OCI-LY7 (cell line): ENCODE data around the gene KLF13. TPM values are rescaled to one million over a fixed set of nuclear protein-coding genes. Genes with fewer than 3 reads are reported as not detected.

ENCODE experiments used
- BruUV-seq: library from RNA; stranded (reverse); fragments of 400-500 nt; replicated peaks from 2 replicates; lab custom pipeline; 2021; lab: Mats Ljungman, UMichigan
- CTCF ChIA-PET: fragments of 300-600 bp; sonication (Branson Sonifier 250); formaldehyde crosslinking; loops from one replicate; lab custom pipeline; 2022; ENCODE audit warnings: antibody characterized with exemption; ENCODE audit not compliant: unreplicated experiment; lab: Charles Lee
- POLR2A ChIA-PET: fragments of 300-600 bp; sonication (Branson Sonifier 250); formaldehyde crosslinking; loops from one replicate; lab custom pipeline; 2022; ENCODE audit warnings: antibody characterized with exemption; lab: Charles Lee
- DNase-seq: peaks from one replicate; pipeline ENCODE4 v3.0.0-alpha.2; 2015; ENCODE audit warnings: low spot score
- H2AFZ ChIP-seq: fragments of 200-600 bp; sonication (generic), shearing (Covaris generic); 2 replicates; pipeline ENCODE4 v1.6.1; 2014; ENCODE audit warnings: mild to moderate bottlenecking, antibody characterized with exemption, low read length, moderate library complexity
- H3K27ac ChIP-seq: fragments of 200-600 bp; sonication (generic); 2 replicates; pipeline ENCODE4 v1.5.1; 2014; ENCODE audit warnings: mixed run types, low read depth, mild to moderate bottlenecking, moderate library complexity, low read length, inconsistent platforms; ENCODE audit not compliant: poor library complexity, severe bottlenecking
- H3K36me3 ChIP-seq: fragments of 200-600 bp; sonication (generic); 2 replicates; pipeline ENCODE4 v1.6.1; 2014; ENCODE audit warnings: mild to moderate bottlenecking, antibody characterized with exemption, low read length, moderate library complexity, mixed read lengths; ENCODE audit not compliant: insufficient read depth
- H3K4me1 ChIP-seq: fragments of 200-600 bp; sonication (generic); 2 replicates; pipeline ENCODE4 v1.5.1; 2014; ENCODE audit warnings: mild to moderate bottlenecking, low read length; ENCODE audit not compliant: insufficient read depth, poor library complexity, severe bottlenecking
- H3K4me2 ChIP-seq: fragments of 200-600 bp; sonication (generic); 2 replicates; pipeline ENCODE4 v1.6.1; 2014; ENCODE audit warnings: mild to moderate bottlenecking, low read length
- H3K4me3 ChIP-seq: fragments of 200-600 bp; sonication (generic); 2 replicates; pipeline ENCODE4 v1.5.1; 2014; ENCODE audit warnings: mild to moderate bottlenecking, low read depth, low read length; ENCODE audit not compliant: poor library complexity, severe bottlenecking
- H3K79me2 ChIP-seq: fragments of 200-600 bp; sonication (generic); 2 replicates; pipeline ENCODE4 v1.6.1; 2016; ENCODE audit warnings: low read depth, mild to moderate bottlenecking, low read length, moderate library complexity, mixed read lengths; ENCODE audit not compliant: insufficient read depth
- H3K9me2 ChIP-seq: fragments of 200-600 bp; sonication (generic); 2 replicates; pipeline ENCODE4 v1.6.1; 2016; ENCODE audit warnings: mild to moderate bottlenecking, low read length, mixed read lengths; ENCODE audit not compliant: insufficient read depth
- H3K9me3 ChIP-seq: fragments of 200-600 bp; sonication (generic); 2 replicates; pipeline ENCODE4 v1.6.1; 2014; ENCODE audit warnings: mild to moderate bottlenecking, mixed run types, low read length, mixed read lengths
- H4K20me1 ChIP-seq: fragments of 200-600 bp; sonication (generic); 2 replicates; pipeline ENCODE4 v1.6.1; 2014; ENCODE audit warnings: mild to moderate bottlenecking, antibody characterized with exemption, low read length, moderate library complexity, mixed read lengths; ENCODE audit not compliant: insufficient read depth
- EZH2phosphoT487 ChIP-seq: fragments of 200-600 bp; sonication (generic); IDR thresholded peaks from 2 replicates; pipeline ENCODE4 v1.6.1; 2018; ENCODE audit warnings: low read depth, borderline replicate concordance, mild to moderate bottlenecking, mixed run types, antibody characterized with exemption, low read length, moderate library complexity, mixed read lengths
- intact Hi-C: fragments of 100-400 bp; cut with micrococcal nuclease; formaldehyde crosslinking; loops from one replicate; pipeline ENCODE4 v1.10.0; 2022; ENCODE audit not compliant: unreplicated experiment
- total RNA-seq, 2 experiments: library from RNA; depleted of rRNA in 1 of 2; stranded (reverse); fragments of >200 nt in 1 of 2; shearing (Covaris generic) in 1 of 2; gene quantifications; 2 replicates each; pipeline ENCODE4 v1.2.3, GENCODE V29; 2014 to 2022
- TF ChIP-seq, protein P1 (sequence below): fragments of 200-600 bp; sonication (generic); conservative IDR thresholded peaks from 2 replicates; pipeline ENCODE4 v1.5.1; 2014; ENCODE audit warnings: mild to moderate bottlenecking, antibody characterized with exemption, low read length, moderate library complexity, mixed read lengths

KLF13 gene
- total RNA-seq, 2 experiments from 2014 or later = 63.2 to 64.6 TPM

DNA sequence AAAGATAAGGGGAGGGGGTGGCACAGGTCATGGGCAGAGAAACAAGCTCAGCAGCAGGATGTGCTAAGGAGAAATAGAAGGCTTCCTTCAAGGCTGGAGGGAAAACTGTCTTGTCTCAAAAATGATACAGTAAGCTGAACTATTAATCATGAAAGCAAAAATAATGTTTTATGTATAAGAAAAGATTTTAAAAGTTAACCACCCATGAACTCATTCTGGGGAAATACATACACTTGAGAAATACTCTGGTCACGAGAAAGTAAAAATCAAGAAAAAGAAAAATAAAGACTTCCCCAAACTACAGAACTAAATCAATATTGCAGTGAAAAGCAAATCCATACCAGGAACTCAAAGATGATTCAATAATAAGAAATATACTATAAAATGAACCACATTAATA lies 80.7 kb downstream of the KLF13 start:
- H3K27ac ChIP-seq = no peak overlapping the region
- H3K4me2 ChIP-seq = no peak overlapping the region
- DNase-seq = no peak
- no peaks in the 10 kb centered on the region for H4K20me1 ChIP-seq
- ChIA-PET POLR2A (interaction anchor here (1.7 kb wide), 1 partner anchor 8 kb away, joined by 5 read pairs; no protein-coding TSS in a partner anchor), CTCF (no interaction called here)
- intact Hi-C loops = no loop called here
- H3K9me3 ChIP-seq = 0 out of 2 replicates have a peak, but pooled peaks cover 16% of the 10 kb centered on the region
- H3K4me3 ChIP-seq = no peak overlapping the region
- H3K36me3 ChIP-seq = no peaks in the 10 kb centered on the region; the same call in 1 of the 2 replicates
- no peaks in the 10 kb centered on the region for H3K9me2 ChIP-seq
- no peak overlapping the region for H2AFZ ChIP-seq
- BruUV-seq = no TSS peak
- H3K79me2 ChIP-seq = no peaks in the 10 kb centered on the region
- TF ChIP-seq, protein P1, sequence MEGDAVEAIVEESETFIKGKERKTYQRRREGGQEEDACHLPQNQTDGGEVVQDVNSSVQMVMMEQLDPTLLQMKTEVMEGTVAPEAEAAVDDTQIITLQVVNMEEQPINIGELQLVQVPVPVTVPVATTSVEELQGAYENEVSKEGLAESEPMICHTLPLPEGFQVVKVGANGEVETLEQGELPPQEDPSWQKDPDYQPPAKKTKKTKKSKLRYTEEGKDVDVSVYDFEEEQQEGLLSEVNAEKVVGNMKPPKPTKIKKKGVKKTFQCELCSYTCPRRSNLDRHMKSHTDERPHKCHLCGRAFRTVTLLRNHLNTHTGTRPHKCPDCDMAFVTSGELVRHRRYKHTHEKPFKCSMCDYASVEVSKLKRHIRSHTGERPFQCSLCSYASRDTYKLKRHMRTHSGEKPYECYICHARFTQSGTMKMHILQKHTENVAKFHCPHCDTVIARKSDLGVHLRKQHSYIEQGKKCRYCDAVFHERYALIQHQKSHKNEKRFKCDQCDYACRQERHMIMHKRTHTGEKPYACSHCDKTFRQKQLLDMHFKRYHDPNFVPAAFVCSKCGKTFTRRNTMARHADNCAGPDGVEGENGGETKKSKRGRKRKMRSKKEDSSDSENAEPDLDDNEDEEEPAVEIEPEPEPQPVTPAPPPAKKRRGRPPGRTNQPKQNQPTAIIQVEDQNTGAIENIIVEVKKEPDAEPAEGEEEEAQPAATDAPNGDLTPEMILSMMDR = no peak
- TF ChIP-seq EZH2phosphoT487 = no peak
- H3K4me1 ChIP-seq = peaks cover 7% of the 10 kb centered on the region

DNA sequence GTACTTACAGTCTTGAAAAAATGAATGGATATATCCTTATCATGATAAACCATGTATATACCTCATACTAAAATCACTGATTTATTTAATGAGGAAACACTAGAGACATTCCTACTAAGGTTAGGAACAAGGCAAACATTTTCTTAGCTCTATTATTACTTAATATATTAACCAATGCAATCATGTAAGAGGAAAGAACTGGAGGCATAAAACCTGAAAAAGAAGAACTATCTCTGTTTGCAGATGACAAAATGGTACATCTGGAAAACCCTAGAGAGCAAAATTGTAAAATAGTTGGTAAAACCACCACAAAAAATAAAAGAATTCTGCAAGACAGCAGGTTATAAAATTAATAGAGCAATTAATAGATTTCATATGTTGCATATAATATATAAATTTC lies 81.2 kb downstream of the KLF13 start:
- no peak for DNase-seq
- POLR2A ChIA-PET = interaction anchor here (1.7 kb wide), 1 partner anchor 9 kb away, joined by 5 read pairs; no protein-coding TSS in a partner anchor
- no peak overlapping the region for H3K4me3 ChIP-seq
- CTCF ChIA-PET = no interaction called here
- no peaks in the 10 kb centered on the region for H3K79me2 ChIP-seq
- H2AFZ ChIP-seq = no peak overlapping the region
- peaks cover 7% of the 10 kb centered on the region for H3K4me1 ChIP-seq
- no peak overlapping the region for H3K4me2 ChIP-seq
- intact Hi-C loops = no loop called here
- H3K9me3 ChIP-seq = 0 out of 2 replicates have a peak, but pooled peaks cover 16% of the 10 kb centered on the region
- no peaks in the 10 kb centered on the region for H3K9me2 ChIP-seq
- BruUV-seq = no TSS peak
- H3K36me3 ChIP-seq = no peaks in the 10 kb centered on the region; the same call in 1 of the 2 replicates
- TF ChIP-seq EZH2phosphoT487 = no peak
- TF ChIP-seq, protein P1 = no peak
- H4K20me1 ChIP-seq = no peaks in the 10 kb centered on the region
- no peak overlapping the region for H3K27ac ChIP-seq

DNA sequence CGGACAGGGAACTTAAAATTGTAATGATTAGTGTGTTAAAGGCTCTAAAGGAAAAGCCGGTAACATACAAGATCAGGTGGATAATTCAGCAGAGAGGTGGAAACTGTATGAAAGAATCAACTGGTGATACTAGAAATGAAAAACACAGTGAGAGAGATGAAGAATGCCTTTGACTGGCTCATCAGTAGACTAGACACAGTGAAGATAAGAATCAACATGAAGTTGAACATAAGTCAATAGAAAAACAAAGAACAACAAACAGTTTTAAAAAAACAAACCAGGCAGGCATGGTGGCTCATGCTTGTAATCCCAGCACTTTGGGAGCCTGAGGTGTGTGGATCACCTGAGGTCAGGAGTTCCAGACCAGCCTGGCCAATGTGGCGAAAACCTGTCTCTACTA lies 82.1 kb downstream of the KLF13 start:
- ChIA-PET CTCF (no interaction called here), POLR2A (no interaction called here)
- intact Hi-C loops = no loop called here
- Histone ChIP-seq H3K4me3 (no peak overlapping the region), H2AFZ (no peak overlapping the region), H3K4me2 (no peak overlapping the region), H3K9me3 (0 out of 2 replicates have a peak, but pooled peaks cover 16% of the 10 kb centered on the region), H3K4me1 (peaks cover 7% of the 10 kb centered on the region), H3K9me2 (no peaks in the 10 kb centered on the region), H4K20me1 (no peaks in the 10 kb centered on the region), H3K27ac (no peak overlapping the region), H3K79me2 (no peaks in the 10 kb centered on the region), H3K36me3 (no peaks in the 10 kb centered on the region; the same call in 1 of the 2 replicates)
- no peak for DNase-seq
- TF ChIP-seq EZH2phosphoT487 = no peak
- TF ChIP-seq, protein P1 = no peak
- BruUV-seq = no TSS peak
